IPS-NIHi7 (cell line): ENCODE data around the gene EZH1.

Experiments
- DNase-seq: peaks from one replicate; pipeline ENCODE4 v3.0.0; 2012; ENCODE audit warnings: mixed read lengths; ENCODE audit errors: extremely low spot score

The EZH1 gene

GRCh38 chr17:42744806-42745617 lies at the start of gene EZH1:
Gene EZH1 (minus strand): TSS chr17:42745040. CDS start chr17:42728941, 16,099 bp downstream.
- peak; percentile 100 for DNase-seq

- DNase-seq = no peak
Observed at GRCh38 chr17:42792545-42792944, 47.7 kb upstream of the EZH1 start.

GRCh38 chr17:42791948-42792347 lies 47.1 kb upstream of the EZH1 start:
- DNase-seq = no peak

- DNase-seq = no peak
Observed at GRCh38 chr17:42787266-42787665, 42.4 kb upstream of the EZH1 start.

GRCh38 chr17:42784811-42785592 lies 40.2 kb upstream of the EZH1 start:
- no peak for DNase-seq

GRCh38 chr17:42784409-42784808 lies 39.6 kb upstream of the EZH1 start:
- no peak for DNase-seq

- no peak for DNase-seq
Observed at GRCh38 chr17:42783791-42784138, 38.9 kb upstream of the EZH1 start.

- no peak for DNase-seq
Observed at GRCh38 chr17:42783062-42783790, 38.4 kb upstream of the EZH1 start.

GRCh38 chr17:42782166-42783061 lies 37.6 kb upstream of the EZH1 start:
- DNase-seq = no peak

- DNase-seq = no peak
Observed at GRCh38 chr17:42781639-42782165, 36.9 kb upstream of the EZH1 start.

- DNase-seq = no peak
Observed at GRCh38 chr17:42780851-42781638, 36.2 kb upstream of the EZH1 start.

- peak; percentile 81 for DNase-seq
Observed at GRCh38 chr17:42779936-42780850, 35.4 kb upstream of the EZH1 start, which contains the start of gene WNK4. Gene WNK4 (plus strand): TSS chr17:42780610. CDS start chr17:42780699, 89 bp downstream.

GRCh38 chr17:42779304-42779935 lies 34.6 kb upstream of the EZH1 start:
- no peak for DNase-seq

GRCh38 chr17:42778570-42778969 lies 33.7 kb upstream of the EZH1 start:
- no peak for DNase-seq

- DNase-seq = no peak
Observed at GRCh38 chr17:42775534-42776098, 30.8 kb upstream of the EZH1 start.

GRCh38 chr17:42774066-42774745 lies 29.4 kb upstream of the EZH1 start:
- DNase-seq = no peak

- peak; percentile 82 for DNase-seq
Observed at GRCh38 chr17:42773290-42774035, 28.6 kb upstream of the EZH1 start, which contains the start of gene VPS25. Gene VPS25 (plus strand): TSS chr17:42773449. CDS start chr17:42773476, 27 bp downstream.
